Erythroblast (primary cell): ENCODE data around the gene CD300LF.

Experiments
- GATA1 ChIP-seq: IDR thresholded peaks from 2 replicates; pipeline ENCODE4 v1.6.1; 2011; ENCODE audit warnings: low read depth, mild to moderate bottlenecking, control low read depth, low read length, moderate library complexity
- POLR2A ChIP-seq: IDR thresholded peaks from 2 replicates; pipeline ENCODE4 v1.6.1; 2011; ENCODE audit warnings: mild to moderate bottlenecking, low read length

DNA sequence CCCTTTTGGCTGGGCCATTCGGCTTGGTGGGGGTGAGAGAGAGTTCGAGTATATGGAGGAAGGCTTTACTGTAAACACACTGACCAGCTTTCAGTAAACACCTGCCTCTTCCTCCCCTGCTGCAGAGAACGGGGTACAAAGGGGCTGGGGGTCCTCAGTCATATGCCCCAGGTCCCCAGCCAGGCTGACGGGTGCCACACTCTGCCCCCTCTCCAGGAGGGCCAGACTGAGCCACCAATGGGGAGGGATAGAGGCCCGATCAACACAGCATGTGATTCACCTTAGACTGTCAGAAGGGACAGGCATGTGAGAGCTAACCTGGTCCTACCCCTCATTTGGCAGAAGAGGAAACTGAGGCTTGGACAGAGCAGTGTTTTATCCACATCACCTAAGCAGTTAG lies 48.7 kb upstream of the CD300LF start:
- TF ChIP-seq POLR2A (no peak), GATA1 (no peak)
